Liver (tissue), 9 donors: Measurements from ENCODE around the gene PPP1R12A. TPM values are rescaled to one million over a fixed set of nuclear protein-coding genes. Genes with fewer than 3 reads are reported as not detected.

Source experiments
- DNase-seq: peaks from one replicate; pipeline ENCODE4 v3.0.0-alpha.2; 2017; ENCODE audit warnings: low spot score
- H3K27ac ChIP-seq, 2 donors: one replicate each; pipeline ENCODE4 v1.7.0; 2013; ENCODE audit warnings: inconsistent platforms in 2 of 2, low read length in 2 of 2, control low read depth in 1 of 2, low read depth in 1 of 2, mild to moderate bottlenecking in 1 of 2
- H3K27me3 ChIP-seq, 4 donors: one replicate each; pipeline versions ENCODE4 v1.6.1 to v1.7.0; 2013; ENCODE audit warnings: low read length in 3 of 4, inconsistent platforms in 1 of 4, mild to moderate bottlenecking in 1 of 4, moderate library complexity in 1 of 4; ENCODE audit not compliant: control insufficient read depth in 4 of 4, insufficient read depth in 4 of 4
- H3K36me3 ChIP-seq, 4 donors: one replicate each; pipeline versions ENCODE4 v1.6.1 to v1.7.0; 2013; ENCODE audit warnings: low read length in 3 of 4, mild to moderate bottlenecking in 3 of 4, low read depth in 1 of 4, moderate library complexity in 1 of 4; ENCODE audit not compliant: control insufficient read depth in 4 of 4, insufficient read depth in 3 of 4
- H3K4me1 ChIP-seq, 4 donors: one replicate each; pipeline versions ENCODE4 v1.6.1 to v1.7.0; 2013; ENCODE audit warnings: low read length in 3 of 4, mild to moderate bottlenecking in 3 of 4, moderate library complexity in 1 of 4; ENCODE audit not compliant: control insufficient read depth in 4 of 4, insufficient read depth in 4 of 4
- H3K4me3 ChIP-seq, 3 donors: one replicate each; pipeline versions ENCODE4 v1.6.1 to v1.7.0; 2013; ENCODE audit warnings: low read length in 3 of 3, control low read depth in 1 of 3, low read depth in 1 of 3, mild to moderate bottlenecking in 1 of 3
- H3K9ac ChIP-seq, 2 donors: one replicate each; pipeline ENCODE4 v1.7.0; 2013; ENCODE audit warnings: low read length in 2 of 2, mild to moderate bottlenecking in 2 of 2, moderate library complexity in 2 of 2, control low read depth in 1 of 2, low read depth in 1 of 2
- H3K9me3 ChIP-seq, 4 donors: one replicate each; pipeline versions ENCODE4 v1.6.1 to v1.7.0; 2013; ENCODE audit warnings: low read length in 3 of 4; ENCODE audit not compliant: control insufficient read depth in 4 of 4
- ATF3 ChIP-seq: IDR thresholded peaks from 2 replicates; pipeline ENCODE4 v1.6.1; 2016; ENCODE audit warnings: antibody characterized with exemption
- EGR1 ChIP-seq, 2 donors: IDR thresholded peaks; 2 replicates each; pipeline ENCODE4 v1.6.1; 2016 to 2018; ENCODE audit warnings: antibody characterized with exemption in 2 of 2, low read depth in 2 of 2
- FOXA1 ChIP-seq: IDR thresholded peaks from 2 replicates; pipeline ENCODE4 v1.6.1; 2016; ENCODE audit warnings: antibody characterized with exemption
- FOXA2 ChIP-seq: IDR thresholded peaks from 2 replicates; pipeline ENCODE4 v1.6.1; 2016; ENCODE audit warnings: antibody characterized with exemption
- GABPA ChIP-seq, 2 donors: IDR thresholded peaks in 1 of 2; conservative IDR thresholded peaks in 1 of 2; 2 replicates each; pipeline ENCODE4 v1.6.1; 2016; ENCODE audit warnings: antibody characterized with exemption in 2 of 2, mild to moderate bottlenecking in 1 of 2, moderate library complexity in 1 of 2
- HNF4A ChIP-seq, 2 donors: conservative IDR thresholded peaks; 2 replicates each; pipeline ENCODE4 v1.6.1; 2016; ENCODE audit warnings: antibody characterized with exemption in 2 of 2, mild to moderate bottlenecking in 2 of 2
- HNF4G ChIP-seq: IDR thresholded peaks from 2 replicates; pipeline ENCODE4 v1.6.1; 2016; ENCODE audit warnings: antibody characterized with exemption
- JUND ChIP-seq, 2 donors: IDR thresholded peaks; 2 replicates each; pipeline ENCODE4 v1.6.1; 2016; ENCODE audit warnings: antibody characterized with exemption in 2 of 2
- MAX ChIP-seq: IDR thresholded peaks from 2 replicates; pipeline ENCODE4 v1.6.1; 2016; ENCODE audit warnings: antibody characterized with exemption
- NR2F2 ChIP-seq: IDR thresholded peaks from 2 replicates; pipeline ENCODE4 v1.6.1; 2016; ENCODE audit warnings: antibody characterized with exemption
- RAD21 ChIP-seq, 2 donors: IDR thresholded peaks; 2 replicates each; pipeline ENCODE4 v1.6.1; 2016; ENCODE audit warnings: antibody characterized with exemption in 2 of 2, mild to moderate bottlenecking in 2 of 2
- REST ChIP-seq: IDR thresholded peaks from 2 replicates; pipeline ENCODE4 v1.6.1; 2016; ENCODE audit warnings: antibody characterized with exemption, mild to moderate bottlenecking
- RXRA ChIP-seq, 2 donors: IDR thresholded peaks; 2 replicates each; pipeline ENCODE4 v1.6.1; 2017 to 2018; ENCODE audit warnings: antibody characterized with exemption in 2 of 2, mild to moderate bottlenecking in 1 of 2
- SP1 ChIP-seq: IDR thresholded peaks from 2 replicates; pipeline ENCODE4 v1.6.1; 2018; ENCODE audit warnings: antibody characterized with exemption, mild to moderate bottlenecking
- TAF1 ChIP-seq: conservative IDR thresholded peaks from 2 replicates; pipeline ENCODE4 v1.6.1; 2016; ENCODE audit warnings: antibody characterized with exemption, mild to moderate bottlenecking
- YY1 ChIP-seq: IDR thresholded peaks from 2 replicates; pipeline ENCODE4 v1.6.1; 2016; ENCODE audit warnings: antibody characterized with exemption, mild to moderate bottlenecking
- ZBTB33 ChIP-seq: IDR thresholded peaks from 2 replicates; pipeline ENCODE4 v1.6.1; 2016; ENCODE audit warnings: antibody characterized with exemption
- WGBS: extraction: QIAGEN DNeasy Blood & Tissue Kit; methylation state at CpG from one replicate; pipeline ENCODE4 v1.1.7; 2013; 5-methylcytosine and 5-hydroxymethylcytosine counted together
- polyA plus RNA-seq, 2 donors: library from polyadenylated mRNA; stranded (reverse) in 1 of 2; unstranded in 1 of 2; fragments of 200-250 nt in 1 of 2; fragments of >200 nt in 1 of 2; fragmentation: Nextera tagmentation in 1 of 2; extraction: Ambion mirVana in 1 of 2; gene quantifications; one replicate each; pipeline versions ENCODE4 v1.2.1 to v1.2.3, GENCODE V29; 2013 to 2015
- total RNA-seq, 2 donors: library from RNA; depleted of rRNA; stranded (reverse); fragments of >200 nt; gene quantifications; one replicate each; pipeline ENCODE4 v1.2.3, GENCODE V29; 2014
- TF ChIP-seq, protein P1 (sequence below): fragments of 150-350 bp; IDR thresholded peaks from 2 replicates; pipeline ENCODE4 v1.5.1; 2017; ENCODE audit warnings: improper control_type of control experiment, low read depth, low read length; ENCODE audit not compliant: missing input control
- donor health status: healthy.
- donor health status: healthy.
- donor health status: healthy.
- donor health status: healthy.
- donor health status: healthy.

Gene PPP1R12A
- total and polyA plus RNA-seq, 4 donors, result 5.1 to 41.6 (median 27.8) TPM

DNA sequence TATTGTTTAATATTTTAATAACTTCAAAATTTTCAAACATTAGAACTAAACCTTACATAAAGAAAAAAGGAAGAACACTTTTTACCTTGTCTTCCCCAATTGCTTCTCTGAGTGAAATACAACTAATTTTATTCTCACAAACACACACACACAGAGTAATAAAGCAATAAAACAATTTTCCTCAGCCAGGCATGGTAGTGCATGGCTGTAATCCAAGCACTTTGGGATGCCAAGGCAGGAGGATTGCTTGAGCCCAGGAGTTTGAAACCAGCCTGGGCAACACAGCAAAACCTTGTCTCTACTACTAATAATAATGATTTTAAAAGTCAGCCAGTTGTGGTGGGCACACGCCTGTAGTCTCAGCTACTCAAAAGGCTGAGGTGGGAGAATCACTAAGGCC, 13.1 kb downstream of the PPP1R12A start:
- Histone ChIP-seq H3K27me3 (no peaks in the 10 kb centered on the region), H3K4me1 (no peaks in the 10 kb centered on the region), H3K36me3 (no peaks in the 10 kb centered on the region), H3K9me3 (no peaks in the 10 kb centered on the region), H3K27ac (no peak overlapping the region), H3K9ac (no peak overlapping the region), H3K4me3 (no peak overlapping the region)
- TF ChIP-seq NR2F2 (no peak), FOXA1 (no peak), GABPA (IDR thresholded peaks at IDR 0.05 in 1 of 2, conservative IDR thresholded peaks at IDR 0.05 in 1 of 2) (no peak), RAD21 (IDR thresholded peaks at IDR 0.05) (no peak), MAX (no peak), HNF4G (no peak), YY1 (no peak), RXRA (IDR thresholded peaks at IDR 0.05) (no peak), EGR1 (IDR thresholded peaks at IDR 0.05; ENCODE audit: low read depth in 2 of 2) (no peak), FOXA2 (no peak), ATF3 (no peak), ZBTB33 (no peak), SP1 (no peak), TAF1 (no peak), JUND (IDR thresholded peaks at IDR 0.05) (no peak), REST (no peak), HNF4A (conservative IDR thresholded peaks at IDR 0.05) (no peak)
- TF ChIP-seq, protein P1, sequence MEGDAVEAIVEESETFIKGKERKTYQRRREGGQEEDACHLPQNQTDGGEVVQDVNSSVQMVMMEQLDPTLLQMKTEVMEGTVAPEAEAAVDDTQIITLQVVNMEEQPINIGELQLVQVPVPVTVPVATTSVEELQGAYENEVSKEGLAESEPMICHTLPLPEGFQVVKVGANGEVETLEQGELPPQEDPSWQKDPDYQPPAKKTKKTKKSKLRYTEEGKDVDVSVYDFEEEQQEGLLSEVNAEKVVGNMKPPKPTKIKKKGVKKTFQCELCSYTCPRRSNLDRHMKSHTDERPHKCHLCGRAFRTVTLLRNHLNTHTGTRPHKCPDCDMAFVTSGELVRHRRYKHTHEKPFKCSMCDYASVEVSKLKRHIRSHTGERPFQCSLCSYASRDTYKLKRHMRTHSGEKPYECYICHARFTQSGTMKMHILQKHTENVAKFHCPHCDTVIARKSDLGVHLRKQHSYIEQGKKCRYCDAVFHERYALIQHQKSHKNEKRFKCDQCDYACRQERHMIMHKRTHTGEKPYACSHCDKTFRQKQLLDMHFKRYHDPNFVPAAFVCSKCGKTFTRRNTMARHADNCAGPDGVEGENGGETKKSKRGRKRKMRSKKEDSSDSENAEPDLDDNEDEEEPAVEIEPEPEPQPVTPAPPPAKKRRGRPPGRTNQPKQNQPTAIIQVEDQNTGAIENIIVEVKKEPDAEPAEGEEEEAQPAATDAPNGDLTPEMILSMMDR, result no peak
- WGBS, result 95% methylated on average over 1 of the region's 1 CpG
- no peak for DNase-seq
